H1 (cell line): Measurements from ENCODE around the gene LRPAP1. TPM values are rescaled to one million over a fixed set of nuclear protein-coding genes. Genes with fewer than 3 reads are reported as not detected.
"Not testable (repeated sequence)": the region's sequence is repeated elsewhere in the genome, so short reads cannot be mapped to it uniquely, and the experiment has no call there.

Experiments
- CTCF ChIA-PET: fragments of 300-600 bp; sonication (Branson Sonifier 250); formaldehyde crosslinking; loops from one replicate; lab custom pipeline; 2021; ENCODE audit not compliant: partially characterized antibody; lab: Charles Lee
- POLR2A ChIA-PET: fragments of 300-600 bp; sonication (Branson Sonifier 250); formaldehyde crosslinking; loops from one replicate; lab custom pipeline; 2021; ENCODE audit warnings: inconsistent platforms; ENCODE audit not compliant: partially characterized antibody; lab: Charles Lee
- DNase-seq, 2 experiments: peaks; one replicate each; pipeline versions ENCODE4 v3.0.0 to v3.0.0-alpha.2; 2010 to 2022; ENCODE audit warnings: low spot score in 2 of 2, low read depth in 1 of 2, mixed read lengths in 1 of 2
- FAIRE-seq: peaks from 2 replicates; lab custom pipeline; 2011; peaks lifted over from hg19 to GRCh38; lab: Jason Lieb, UNC
- H2AFZ ChIP-seq: 2 replicates; pipeline ENCODE4 v1.8.1; 2012; ENCODE audit warnings: low read length, inconsistent platforms
- H2AK5ac ChIP-seq: 2 replicates; pipeline ENCODE4 v1.6.1; 2013; ENCODE audit warnings: low read depth, low read length
- H2BK120ac ChIP-seq: replicated peaks from 2 replicates; pipeline ENCODE3; 2013; ENCODE audit warnings: low read depth, low read length, inconsistent platforms
- H2BK12ac ChIP-seq: 2 replicates; pipeline ENCODE4 v1.6.1; 2013; ENCODE audit warnings: low read depth, low read length
- H2BK15ac ChIP-seq: 2 replicates; pipeline ENCODE4 v1.6.1; 2013; ENCODE audit warnings: low read length
- H2BK20ac ChIP-seq: 2 replicates; pipeline ENCODE4 v1.6.1; 2013; ENCODE audit warnings: low read length
- H2BK5ac ChIP-seq: 2 replicates; pipeline ENCODE4 v1.6.1; 2013; ENCODE audit warnings: low read depth, low read length
- H3K14ac ChIP-seq: 2 replicates; pipeline ENCODE4 v1.6.1; 2013; ENCODE audit warnings: inconsistent platforms; ENCODE audit not compliant: insufficient read length
- H3K18ac ChIP-seq: 2 replicates; pipeline ENCODE4 v1.6.1; 2013; ENCODE audit warnings: low read length; ENCODE audit errors: extremely low read depth
- H3K23ac ChIP-seq: 2 replicates; pipeline ENCODE4 v1.6.1; 2013; ENCODE audit warnings: inconsistent platforms; ENCODE audit not compliant: insufficient read length
- H3K23me2 ChIP-seq: 2 replicates; pipeline ENCODE4 v1.6.1; 2013; ENCODE audit warnings: low read depth, low read length
- H3K27ac ChIP-seq: 2 replicates; pipeline ENCODE4 v1.6.1; 2011; ENCODE audit warnings: low read depth, low read length, inconsistent platforms
- H3K27me3 ChIP-seq, 4 experiments: replicated peaks in 1 of 4; 1 replicate in 1 of 4; 2 replicates in 3 of 4; pipeline versions ENCODE4 v1.6.1 to v1.8.1; 2011 to 2013; ENCODE audit warnings: low read length in 3 of 4, mild to moderate bottlenecking in 3 of 4, inconsistent platforms in 2 of 4, mixed read lengths in 2 of 4, moderate library complexity in 1 of 4; ENCODE audit not compliant: control insufficient read depth in 3 of 4, insufficient read depth in 3 of 4; ENCODE audit errors: extremely low read depth in 1 of 4
- H3K36me3 ChIP-seq, 4 experiments: 2 replicates each; pipeline versions ENCODE4 v1.6.1 to v1.8.1; 2011 to 2013; ENCODE audit warnings: mild to moderate bottlenecking in 4 of 4, low read length in 3 of 4, moderate library complexity in 2 of 4, control low read depth in 1 of 4, inconsistent platforms in 1 of 4; ENCODE audit not compliant: insufficient read depth in 4 of 4, control insufficient read depth in 2 of 4
- H3K4ac ChIP-seq: replicated peaks from 2 replicates; pipeline ENCODE3; 2013; ENCODE audit warnings: low read length, low read depth, mixed read lengths, inconsistent platforms; ENCODE audit not compliant: insufficient read length
- H3K4me1 ChIP-seq, 4 experiments: replicated peaks in 1 of 4; 1 replicate in 1 of 4; 2 replicates in 3 of 4; pipeline versions ENCODE4 v1.6.1 to v1.8.1; 2011 to 2013; ENCODE audit warnings: low read length in 3 of 4, inconsistent platforms in 2 of 4, mixed read lengths in 1 of 4; ENCODE audit not compliant: insufficient read depth in 4 of 4, control insufficient read depth in 3 of 4
- H3K4me2 ChIP-seq, 2 experiments: 2 replicates each; pipeline versions ENCODE4 v1.6.1 to v1.8.1; 2011 to 2013; ENCODE audit warnings: low read depth in 2 of 2, low read length in 2 of 2, control low read depth in 1 of 2, inconsistent platforms in 1 of 2, mild to moderate bottlenecking in 1 of 2; ENCODE audit not compliant: insufficient read depth in 1 of 2
- H3K4me3 ChIP-seq, 4 experiments: fragments of 200-600, 300-600 bp in 1 of 4; sonication (generic), shearing (Covaris generic), sonication (Bioruptor Twin) in 1 of 4; 2 replicates each; pipeline versions ENCODE4 v1.5.1 to v1.8.1; 2011 to 2016; ENCODE audit warnings: low read length in 4 of 4, low read depth in 3 of 4, control low read depth in 2 of 4, inconsistent platforms in 2 of 4, mild to moderate bottlenecking in 2 of 4, mixed read lengths in 1 of 4, moderate library complexity in 1 of 4; ENCODE audit not compliant: insufficient read depth in 2 of 4; ENCODE audit errors: extremely low read depth in 1 of 4
- H3K56ac ChIP-seq: replicated peaks from 2 replicates; pipeline ENCODE3; 2013; ENCODE audit warnings: low read depth, mild to moderate bottlenecking, mixed read lengths, low read length, inconsistent platforms; ENCODE audit not compliant: insufficient read length
- H3K79me1 ChIP-seq: 2 replicates; pipeline ENCODE4 v1.6.1; 2013; ENCODE audit warnings: low read depth, low read length, control low read depth
- H3K79me2 ChIP-seq, 2 experiments: 2 replicates each; pipeline versions ENCODE4 v1.6.1 to v1.8.1; 2012 to 2013; ENCODE audit warnings: low read length in 2 of 2, mild to moderate bottlenecking in 2 of 2, inconsistent platforms in 1 of 2; ENCODE audit not compliant: insufficient read depth in 2 of 2, control insufficient read depth in 1 of 2
- H3K9ac ChIP-seq, 4 experiments: replicated peaks in 1 of 4; 1 replicate in 1 of 4; 2 replicates in 3 of 4; pipeline versions ENCODE4 v1.6.1 to v1.8.1; 2011 to 2013; ENCODE audit warnings: low read depth in 3 of 4, low read length in 3 of 4, control low read depth in 2 of 4, mild to moderate bottlenecking in 2 of 4, moderate library complexity in 2 of 4, inconsistent platforms in 1 of 4; ENCODE audit errors: extremely low read depth in 1 of 4
- H3K9me3 ChIP-seq, 2 experiments: 2 replicates each; pipeline versions ENCODE4 v1.6.1 to v1.8.1; 2012 to 2013; ENCODE audit warnings: mild to moderate bottlenecking in 2 of 2, moderate library complexity in 2 of 2, control low read depth in 1 of 2, inconsistent platforms in 1 of 2, low read depth in 1 of 2, low read length in 1 of 2, mixed read lengths in 1 of 2; ENCODE audit not compliant: insufficient read depth in 2 of 2
- H4K20me1 ChIP-seq, 2 experiments: replicated peaks in 1 of 2; 2 replicates each; pipeline versions ENCODE3 to v1.8.1; 2011 to 2013; ENCODE audit warnings: inconsistent platforms in 2 of 2, low read length in 2 of 2, mild to moderate bottlenecking in 1 of 2; ENCODE audit not compliant: insufficient read depth in 2 of 2, control insufficient read depth in 1 of 2
- H4K5ac ChIP-seq: 2 replicates; pipeline ENCODE4 v1.6.1; 2013; ENCODE audit warnings: low read length, low read depth, mixed read lengths, inconsistent platforms; ENCODE audit not compliant: insufficient read length
- H4K8ac ChIP-seq: 2 replicates; pipeline ENCODE4 v1.8.0; 2013; ENCODE audit warnings: mild to moderate bottlenecking, moderate library complexity, low read length, inconsistent platforms; ENCODE audit not compliant: insufficient read depth; ENCODE audit errors: extremely low read depth
- H4K91ac ChIP-seq: replicated peaks from 2 replicates; pipeline ENCODE3; 2013; ENCODE audit warnings: low read length, mixed read lengths, inconsistent platforms; ENCODE audit not compliant: insufficient read length
- WGBS, 2 experiments: shearing (Covaris generic) in 1 of 2; methylation state at CpG; one replicate each; pipeline versions ENCODE4 v1.1.6 to v1.1.7; 2013 to 2015; ENCODE audit warnings: low lambda C conversion rate in 2 of 2, mixed read lengths in 2 of 2, inconsistent platforms in 1 of 2, low coverage in 1 of 2, missing lambda C conversion rate in 1 of 2; ENCODE audit not compliant: insufficient replicate concordance in 2 of 2, insufficient coverage in 1 of 2, insufficient read length in 1 of 2; ENCODE audit errors: extremely low coverage in 1 of 2, missing lambda C conversion rate in 1 of 2; 5-methylcytosine and 5-hydroxymethylcytosine counted together
- polyA plus RNA-seq, 7 experiments: library from polyadenylated mRNA; depleted of rRNA in 3 of 7; stranded (reverse) in 5 of 7; unstranded in 2 of 7; fragments of >200 nt in 5 of 7; fragments of 200-250 nt in 2 of 7; gene quantifications; 1 replicate in 5 of 7; 2 replicates in 1 of 7; 4 replicates in 1 of 7; pipeline versions ENCODE4 v1.2.1 to v1.2.3, GENCODE V29; 2011 to 2013; ENCODE audit warnings: missing spikeins in 2 of 7, mixed read lengths in 2 of 7
- total RNA-seq: library from RNA; stranded (reverse); fragmentation: NEBNext Ultra II Directional; extraction: Animal tissue kit (Norgen Biotek cat#: 25700); gene quantifications from 2 replicates; pipeline ENCODE4 v1.2.1, GENCODE V29; 2021

Gene LRPAP1
- total and polyA plus RNA-seq, 2 of the 8 experiments (the other 6 are each of a cell fraction or from before 2014, with no cell fraction given): 31.1 to 101 TPM

DNA sequence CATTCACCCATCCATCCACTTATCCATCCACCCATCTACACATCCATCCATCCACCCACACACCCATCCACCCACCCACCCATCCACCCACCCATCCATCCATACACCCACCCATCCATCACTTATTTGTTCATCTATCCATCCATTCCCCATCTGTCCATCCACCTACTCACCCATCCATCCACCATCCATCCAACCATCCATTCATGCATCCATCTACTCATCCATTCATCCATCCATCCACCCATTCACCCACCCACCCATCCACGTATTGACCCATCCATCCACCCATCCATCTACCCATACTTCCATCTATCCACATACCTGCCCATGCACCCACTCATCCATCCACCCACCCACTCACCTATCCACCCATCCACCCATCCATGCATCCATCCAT, 28.2 kb upstream of the LRPAP1 start:
- H3K14ac ChIP-seq, H3K27ac ChIP-seq, FAIRE-seq, H2AFZ ChIP-seq, H4K5ac ChIP-seq, H3K23ac ChIP-seq, H3K4me1 ChIP-seq, H3K79me1 ChIP-seq, H4K20me1 ChIP-seq, H2BK12ac ChIP-seq, H3K79me2 ChIP-seq, H2BK5ac ChIP-seq, H2BK15ac ChIP-seq, H3K27me3 ChIP-seq, H3K4ac ChIP-seq, H2BK120ac ChIP-seq, H4K91ac ChIP-seq, H3K4me2 ChIP-seq, H3K4me3 ChIP-seq, H3K9ac ChIP-seq, H2BK20ac ChIP-seq, POLR2A ChIA-PET, CTCF ChIA-PET, H3K18ac ChIP-seq, DNase-seq, H3K23me2 ChIP-seq, H2AK5ac ChIP-seq, H3K56ac ChIP-seq, H4K8ac ChIP-seq, H3K36me3 ChIP-seq, H3K9me3 ChIP-seq: not testable (repeated sequence)
- no CpG with 5 or more reads among the region's 1 CpG for WGBS, 2 experiments
